CD4-positive, alpha-beta T cell treated with Interleukin-10 for 1 hour (primary cell): ENCODE results near the gene SEMA3D.

Experiments
- DNase-seq: peaks from one replicate; pipeline ENCODE4 v3.0.0-alpha.2; 2020

SEMA3D gene

GRCh38 chr7:85070967-85071628 is 115.8 kb downstream of the SEMA3D start:
- DNase-seq = no peak

- no peak for DNase-seq
Measured at GRCh38 chr7:85068799-85069198, 118.1 kb downstream of the SEMA3D start.

GRCh38 chr7:85067371-85067770 is 119.5 kb downstream of the SEMA3D start:
- DNase-seq = no peak

GRCh38 chr7:85065888-85066485 is 120.9 kb downstream of the SEMA3D start:
- DNase-seq = no peak

- DNase-seq = no peak
Measured at GRCh38 chr7:85065306-85065705, 121.5 kb downstream of the SEMA3D start.

GRCh38 chr7:85062651-85063050 is 124.2 kb downstream of the SEMA3D start:
- no peak for DNase-seq

GRCh38 chr7:85061456-85061855 is 125.4 kb downstream of the SEMA3D start:
- no peak for DNase-seq

GRCh38 chr7:85060696-85061095 is 126.2 kb downstream of the SEMA3D start:
- no peak for DNase-seq

- DNase-seq = no peak
Measured at GRCh38 chr7:85055906-85056305, 130.9 kb downstream of the SEMA3D start.

GRCh38 chr7:85055196-85055595 is 131.7 kb downstream of the SEMA3D start:
- no peak for DNase-seq

- DNase-seq = no peak
Measured at GRCh38 chr7:85054306-85054705, 132.6 kb downstream of the SEMA3D start.

- DNase-seq = no peak
Measured at GRCh38 chr7:85052894-85053293, 134.0 kb downstream of the SEMA3D start.

GRCh38 chr7:85052056-85052737 is 134.7 kb downstream of the SEMA3D start:
- DNase-seq = no peak

- no peak for DNase-seq
Measured at GRCh38 chr7:85046534-85046933, 140.3 kb downstream of the SEMA3D start.

GRCh38 chr7:85041605-85042216 is 145.1 kb downstream of the SEMA3D start:
- DNase-seq = no peak

GRCh38 chr7:85039196-85039923 is 147.5 kb downstream of the SEMA3D start:
- no peak for DNase-seq

GRCh38 chr7:85038466-85038865 is 148.4 kb downstream of the SEMA3D start:
- no peak for DNase-seq

- DNase-seq = no peak
Measured at GRCh38 chr7:85033263-85033662, 153.6 kb downstream of the SEMA3D start.

GRCh38 chr7:85031475-85031874 is 155.4 kb downstream of the SEMA3D start:
- DNase-seq = no peak

GRCh38 chr7:85030893-85031292 is 156.0 kb downstream of the SEMA3D start:
- no peak for DNase-seq

- no peak for DNase-seq
Measured at GRCh38 chr7:85025312-85025756, 161.5 kb downstream of the SEMA3D start.

- DNase-seq = no peak
Measured at GRCh38 chr7:85023916-85024315, 162.9 kb downstream of the SEMA3D start.

GRCh38 chr7:85023066-85023712 is 163.7 kb downstream of the SEMA3D start:
- peak; percentile 37 for DNase-seq
